HG02678 (cell line): ENCODE results near the gene TIE1.

Experiments
- ATAC-seq: cut with Tn5 transposase; IDR thresholded peaks from one replicate; pipeline ENCODE4 v1.9.1; 2021; ENCODE audit warnings: mild to moderate bottlenecking, moderate library complexity; ENCODE audit not compliant: unreplicated experiment

Gene TIE1

GRCh38 chr1:43273708-43274107, 27.1 kb upstream of the TIE1 start:
- ATAC-seq, result no peak

GRCh38 chr1:43274125-43274803, 26.5 kb upstream of the TIE1 start:
- ATAC-seq, result no peak

GRCh38 chr1:43274804-43275180, 26.0 kb upstream of the TIE1 start:
- ATAC-seq, result no peak

DNA sequence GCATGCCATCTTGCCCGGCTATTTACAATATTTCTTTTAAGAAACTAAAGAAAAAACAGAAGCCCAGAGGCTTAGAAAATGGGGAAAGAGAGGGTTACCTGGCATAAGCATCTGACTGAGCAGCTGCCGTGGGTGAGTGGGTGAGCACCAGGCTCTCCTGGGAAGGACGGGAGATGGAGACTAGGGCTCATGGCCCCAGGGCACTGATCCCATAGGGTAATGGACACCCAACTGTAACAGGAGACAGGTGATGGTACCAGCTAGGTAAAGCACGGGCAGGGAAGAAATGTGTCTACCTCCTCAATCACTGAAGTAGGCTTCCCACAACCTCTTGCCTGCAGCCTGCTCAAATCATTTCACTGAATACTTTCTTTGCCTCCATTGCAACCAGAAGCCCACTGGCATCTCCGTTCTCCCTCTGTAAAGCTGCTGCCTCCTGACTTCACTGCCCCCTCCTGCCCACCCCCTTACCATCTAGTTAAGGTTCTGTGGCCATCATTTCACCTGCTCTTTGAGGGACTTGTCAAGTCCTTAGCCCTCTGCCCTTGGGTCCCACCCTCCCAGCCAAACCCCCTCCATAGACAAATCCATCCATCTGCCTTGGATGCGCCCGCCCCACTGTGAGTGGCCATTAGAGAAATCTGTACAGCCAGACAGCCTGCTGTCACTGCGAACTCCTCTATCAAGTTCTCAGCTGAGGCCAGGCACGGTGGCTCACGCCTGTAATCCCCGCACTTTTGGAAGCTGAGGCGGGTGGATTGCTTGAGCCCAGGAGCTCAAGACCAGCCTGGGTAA, 24.8 kb upstream of the TIE1 start:
- ATAC-seq, result no peak

DNA sequence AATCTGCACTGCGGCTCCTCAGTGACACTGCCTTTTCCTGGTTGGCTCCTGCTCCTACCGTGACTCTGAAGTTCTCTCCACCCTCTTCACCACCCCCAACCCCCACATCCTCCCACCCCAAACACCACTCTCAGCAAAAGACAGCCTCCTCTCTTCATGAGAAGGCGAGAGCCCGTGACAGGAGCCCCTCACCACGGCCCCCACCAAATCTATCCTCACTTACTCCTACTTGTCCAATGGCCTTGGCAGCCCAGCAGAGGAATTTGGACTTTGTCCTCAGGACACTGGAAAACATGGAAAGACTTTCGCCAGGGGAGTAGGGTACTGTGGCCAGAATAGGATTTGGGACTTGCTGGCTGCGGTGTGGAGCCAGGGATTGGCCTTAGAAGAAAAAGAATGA, 24.1 kb upstream of the TIE1 start:
- no peak for ATAC-seq

GRCh38 chr1:43277116-43277876, 23.5 kb upstream of the TIE1 start:
- no peak for ATAC-seq

DNA sequence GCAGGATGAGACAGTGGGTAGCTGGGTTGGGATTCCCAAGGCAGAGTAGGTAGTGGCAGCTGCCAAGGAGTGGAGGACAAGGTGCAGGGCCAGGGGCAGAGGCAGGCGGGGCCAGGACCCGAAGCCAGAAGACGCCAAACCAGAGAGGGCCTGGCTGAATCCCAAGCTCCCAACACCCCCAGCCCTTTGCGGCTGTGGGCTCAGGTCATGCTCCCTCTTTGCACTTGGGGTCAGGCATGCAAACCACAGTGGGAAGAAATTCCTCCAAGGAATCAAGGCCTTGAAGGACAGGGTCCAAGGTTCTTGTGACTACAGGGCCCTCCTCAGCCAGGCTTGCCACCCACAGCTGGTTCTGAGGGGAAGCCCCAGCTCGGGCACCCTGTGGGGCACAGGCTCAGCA, 21.6 kb upstream of the TIE1 start:
- ATAC-seq, result no peak

GRCh38 chr1:43279666-43280065, 21.1 kb upstream of the TIE1 start:
- ATAC-seq, result no peak

GRCh38 chr1:43280692-43281091, 20.1 kb upstream of the TIE1 start:
- no peak for ATAC-seq

GRCh38 chr1:43282220-43283195, 18.3 kb upstream of the TIE1 start:
- ATAC-seq, result no peak

DNA sequence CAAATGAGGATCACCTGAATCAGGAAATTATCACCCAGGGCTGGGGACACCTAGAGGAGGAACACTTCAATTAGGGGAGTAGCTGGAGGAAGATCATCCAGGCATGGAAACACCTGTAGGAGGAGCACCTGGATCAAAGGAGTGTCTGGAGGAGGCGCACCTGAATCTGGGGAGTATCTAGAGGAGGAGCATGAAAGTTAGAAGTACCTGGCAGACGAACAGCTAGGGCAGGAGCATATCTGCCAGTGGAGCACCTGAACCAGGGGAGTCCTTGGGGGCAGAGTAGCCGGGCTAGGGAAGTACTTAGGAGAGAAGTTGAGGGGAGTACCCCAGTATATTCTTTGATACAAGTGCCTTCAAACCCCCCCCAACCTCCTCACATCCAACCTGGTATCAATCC, 16.7 kb upstream of the TIE1 start:
- ATAC-seq, result no peak

DNA sequence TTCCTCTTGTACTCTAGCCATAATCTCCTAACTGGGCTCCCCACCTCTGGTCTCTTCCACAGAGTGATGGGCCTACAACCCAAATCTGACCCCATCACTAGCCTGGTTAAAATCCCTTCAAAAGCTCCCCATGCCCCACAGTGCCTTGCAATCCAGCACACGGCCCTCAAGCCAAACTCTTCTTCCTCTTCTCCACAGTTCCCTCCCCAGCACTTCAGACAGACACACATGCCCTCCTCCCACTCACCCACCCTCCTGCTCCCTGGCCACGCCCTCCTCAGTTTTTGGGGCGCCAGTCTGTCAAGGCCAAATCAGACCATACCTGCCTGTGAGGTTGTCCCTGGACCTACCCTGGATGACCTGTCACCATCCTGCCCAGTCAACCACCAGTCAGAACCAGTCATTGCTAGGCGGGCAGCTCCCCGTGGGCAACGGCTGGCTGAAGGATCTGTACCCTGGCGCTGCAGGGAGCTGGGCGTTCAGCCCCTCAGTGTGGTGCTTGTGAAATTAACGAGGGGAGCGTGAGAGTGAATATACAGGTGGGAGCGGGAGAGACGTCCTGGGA, 16.2 kb upstream of the TIE1 start:
- ATAC-seq, result no peak

GRCh38 chr1:43285269-43285990, 15.4 kb upstream of the TIE1 start, which contains the start of gene C1orf210:
Gene C1orf210 (minus strand): TSS chr1:43285581. CDS start chr1:43283270, 2,311 bp downstream.
- ATAC-seq, result no peak

DNA sequence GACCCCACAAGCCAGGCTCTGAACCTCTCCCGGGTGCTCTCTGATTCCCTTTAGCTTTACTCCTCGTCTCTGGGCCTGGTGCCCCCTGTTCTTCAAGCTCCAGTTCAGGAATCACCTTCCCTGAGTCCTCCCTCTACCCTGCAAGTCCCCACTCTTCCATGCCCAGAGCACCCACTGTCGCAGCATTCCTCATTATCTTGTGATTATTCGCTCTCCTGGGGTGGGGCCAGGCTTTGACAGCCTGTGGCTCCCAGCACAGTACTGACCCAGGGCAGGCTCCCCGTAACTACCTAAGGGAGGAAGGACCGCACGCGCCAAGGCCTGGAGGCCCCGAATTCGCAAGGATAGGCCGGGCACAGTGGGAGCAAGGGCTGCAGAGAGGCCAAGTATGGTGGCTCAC, 14.7 kb upstream of the TIE1 start:
- no peak for ATAC-seq

- no peak for ATAC-seq
Observed at GRCh38 chr1:43286533-43286932, 14.2 kb upstream of the TIE1 start.

DNA sequence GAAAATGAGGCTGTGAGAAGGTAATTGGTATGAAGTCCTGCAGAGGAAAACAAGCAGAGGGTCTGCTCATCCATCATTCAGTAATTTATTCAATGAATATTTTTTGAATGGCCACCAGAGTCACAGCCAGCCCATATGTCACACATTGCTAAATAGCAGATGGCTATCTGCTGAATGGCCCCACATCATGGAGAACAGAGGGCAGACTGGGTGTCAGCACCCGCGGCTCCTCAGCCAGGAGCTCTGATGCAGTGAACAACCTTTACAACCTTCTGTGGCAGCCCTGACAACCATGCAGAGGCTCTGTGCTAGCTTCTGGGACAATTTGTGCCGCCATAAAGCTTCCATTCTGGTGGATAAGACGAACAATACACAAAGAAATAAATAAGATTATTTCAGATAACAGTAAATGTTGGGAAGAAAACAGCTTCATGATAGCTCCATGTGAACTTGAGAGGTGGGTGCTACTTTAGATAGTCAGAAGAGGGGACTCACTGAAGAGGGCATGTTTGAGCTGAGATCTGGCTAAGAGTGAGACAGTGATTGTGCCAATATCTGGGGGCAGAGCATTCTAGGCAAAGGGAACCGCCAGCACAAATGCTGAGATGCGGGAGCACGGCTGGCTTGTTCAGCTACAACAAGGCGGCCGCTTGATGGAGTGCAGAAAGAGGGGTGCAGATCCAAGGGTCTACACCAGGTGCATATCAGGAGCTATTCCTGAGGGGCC, 12.6 kb upstream of the TIE1 start:
- ATAC-seq, result no peak

- no peak for ATAC-seq
Observed at GRCh38 chr1:43288785-43289706, 11.7 kb upstream of the TIE1 start.

- ATAC-seq, result no peak
Observed at GRCh38 chr1:43292216-43292615, 8.6 kb upstream of the TIE1 start.
